ENCODE results near the gene EME1. TPM values are rescaled to one million over a fixed set of nuclear protein-coding genes. Genes with fewer than 3 reads are reported as not detected.

Gene EME1
- total RNA-seq, 1 donor from 2014 or later, result 0.13 TPM

- ATAC-seq, result no peak
- no peak for DNase-seq (ENCODE audit: low spot score)
Observed at GRCh38 chr17:50347117-50347893, 25.7 kb upstream of the EME1 start.

GRCh38 chr17:50347894-50348291 lies 25.1 kb upstream of the EME1 start:
- DNase-seq (ENCODE audit: low spot score) (no peak), ATAC-seq (no peak)

- DNase-seq (ENCODE audit: low spot score), result no peak
- ATAC-seq, result no peak
Observed at GRCh38 chr17:50348522-50349242, 24.3 kb upstream of the EME1 start.

GRCh38 chr17:50349243-50349600 lies 23.8 kb upstream of the EME1 start:
- DNase-seq (ENCODE audit: low spot score) (no peak), ATAC-seq (no peak)

GRCh38 chr17:50350733-50351132 lies 22.3 kb upstream of the EME1 start:
- DNase-seq (ENCODE audit: low spot score) (no peak), ATAC-seq (no peak)

- DNase-seq (ENCODE audit: low spot score) (no peak), ATAC-seq (peak; percentile 50)
Observed at GRCh38 chr17:50352072-50352692, 20.8 kb upstream of the EME1 start.

- no peak for DNase-seq (ENCODE audit: low spot score)
- ATAC-seq, result no peak
Observed at GRCh38 chr17:50352693-50353599, 20.1 kb upstream of the EME1 start.

- ATAC-seq (no peak), DNase-seq (ENCODE audit: low spot score) (no peak)
Observed at GRCh38 chr17:50353600-50354195, 19.3 kb upstream of the EME1 start.

GRCh38 chr17:50354198-50354597 lies 18.8 kb upstream of the EME1 start:
- ATAC-seq (no peak), DNase-seq (ENCODE audit: low spot score) (no peak)

GRCh38 chr17:50354776-50355175 lies 18.3 kb upstream of the EME1 start:
- DNase-seq (ENCODE audit: low spot score), result no peak
- ATAC-seq, result no peak

GRCh38 chr17:50355336-50355700 lies 17.7 kb upstream of the EME1 start:
- no peak for ATAC-seq

GRCh38 chr17:50355701-50356341 lies 17.2 kb upstream of the EME1 start:
- no peak for DNase-seq (ENCODE audit: low spot score)
- no peak for ATAC-seq

More at GRCh38 chr17:50355336-50355700, 17.7 kb upstream of the EME1 start:
- DNase-seq (ENCODE audit: low spot score), result no peak

- ATAC-seq (no peak), DNase-seq (ENCODE audit: low spot score) (no peak)
Observed at GRCh38 chr17:50356418-50356817, 16.6 kb upstream of the EME1 start.

GRCh38 chr17:50356892-50357510 lies 16.0 kb upstream of the EME1 start:
- DNase-seq (ENCODE audit: low spot score), result no peak
- ATAC-seq, result no peak

- ATAC-seq (no peak), DNase-seq (ENCODE audit: low spot score) (no peak)
Observed at GRCh38 chr17:50358177-50358576, 14.9 kb upstream of the EME1 start.

- ATAC-seq (peak; percentile 82), DNase-seq (ENCODE audit: low spot score) (peak; percentile 90)
Observed at GRCh38 chr17:50359005-50359699, 13.9 kb upstream of the EME1 start.

- ATAC-seq (no peak), DNase-seq (ENCODE audit: low spot score) (no peak)
Observed at GRCh38 chr17:50359998-50360461, 13.0 kb upstream of the EME1 start.

- ATAC-seq, result no peak
- DNase-seq (ENCODE audit: low spot score), result no peak
Observed at GRCh38 chr17:50360486-50361115, 12.4 kb upstream of the EME1 start.
